Activated CD4-positive, alpha-beta T cell treated with anti-CD3 and anti-CD28 coated beads, Interleukin-10, Interleukin-2, amounts not matched to agents 100 ng/mL and 50 ng/mL, durations not matched to agents 16 hours and 8 hours (primary cell): ENCODE data around the gene SFXN5.
A peak's percentile ranks its signal among the peaks of the same experiment; 100 is the strongest.

ENCODE experiments used
- DNase-seq: peaks from one replicate; pipeline ENCODE4 v3.0.0-alpha.2; 2020

Gene SFXN5

DNA sequence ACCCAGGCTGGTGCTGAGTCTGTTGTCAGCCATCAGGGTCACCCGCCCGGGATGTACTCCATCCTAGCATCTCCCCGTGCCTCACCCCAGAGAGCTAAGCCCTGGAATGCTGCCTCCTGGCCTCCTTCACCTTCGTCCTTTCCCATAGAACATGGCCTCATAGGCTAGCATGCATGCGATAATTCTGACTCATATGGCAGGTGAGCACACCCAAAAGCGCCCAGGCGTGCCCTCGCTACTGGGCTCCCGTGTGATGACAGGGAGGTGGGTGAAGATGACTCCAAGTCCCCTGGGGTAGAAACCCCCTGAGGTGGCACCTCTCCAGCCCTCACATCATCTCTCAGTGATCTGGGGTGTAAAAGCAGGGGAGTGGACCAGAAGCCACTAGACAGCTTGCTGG lies 177.0 kb downstream of the SFXN5 start:
- no peak for DNase-seq

GRCh38 chr2:72893594-72894319 lies 177.8 kb downstream of the SFXN5 start:
- peak; percentile 62 for DNase-seq

GRCh38 chr2:72892506-72893173 lies 178.9 kb downstream of the SFXN5 start:
- DNase-seq, result peak; percentile 78
